Rectal smooth muscle tissue (tissue), 1 donor: ENCODE results near the gene OS9.
A peak's percentile ranks its signal among the peaks of the same experiment; 100 is the strongest.
"Not testable (repeated sequence)": the region's sequence is repeated elsewhere in the genome, so short reads cannot be mapped to it uniquely, and the experiment has no call there.

Experiments
- H3K27ac ChIP-seq: one replicate; pipeline ENCODE4 v1.7.0; 2013; ENCODE audit warnings: low read depth, low read length, inconsistent platforms
- H3K27me3 ChIP-seq: one replicate; pipeline ENCODE4 v1.7.0; 2013; ENCODE audit warnings: low read length; ENCODE audit not compliant: control insufficient read depth, insufficient read depth
- H3K36me3 ChIP-seq: one replicate; pipeline ENCODE4 v1.7.0; 2013; ENCODE audit warnings: low read length; ENCODE audit not compliant: control insufficient read depth, insufficient read depth
- H3K4me1 ChIP-seq: one replicate; pipeline ENCODE4 v1.7.0; 2013; ENCODE audit warnings: low read length; ENCODE audit not compliant: control insufficient read depth, insufficient read depth
- H3K4me3 ChIP-seq: one replicate; pipeline ENCODE4 v1.7.0; 2013; ENCODE audit warnings: low read length
- H3K9ac ChIP-seq: one replicate; pipeline ENCODE4 v1.7.0; 2013; ENCODE audit warnings: low read length

Gene OS9

DNA sequence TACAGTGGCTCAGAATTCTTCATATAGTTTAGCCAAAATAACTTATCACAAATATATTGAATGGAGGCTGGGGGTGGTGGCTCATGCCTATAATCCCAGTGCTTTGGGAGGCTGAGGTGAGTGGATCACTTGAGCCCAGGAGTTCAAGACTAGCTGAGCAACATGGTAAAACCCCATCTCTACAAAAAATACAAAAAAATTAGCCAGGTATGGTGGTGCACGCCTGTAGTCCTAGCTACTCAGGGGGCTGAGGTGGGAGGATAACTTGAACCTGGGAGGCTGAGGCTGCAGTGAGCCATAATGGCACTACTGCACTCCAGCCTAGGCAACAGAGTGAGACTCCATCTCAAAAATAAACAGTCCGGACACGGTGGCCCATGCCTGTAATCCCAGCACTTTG is 22.1 kb upstream of the OS9 start:
- not testable (repeated sequence) for H3K4me3 ChIP-seq, H3K27ac ChIP-seq, H3K36me3 ChIP-seq, H3K4me1 ChIP-seq, H3K9ac ChIP-seq, H3K27me3 ChIP-seq

- Histone ChIP-seq H3K4me1 (no peaks in the 10 kb centered on the region), H3K9ac (no peak overlapping the region), H3K27me3 (no peaks in the 10 kb centered on the region), H3K4me3 (no peak overlapping the region), H3K36me3 (no peaks in the 10 kb centered on the region), H3K27ac (no peak overlapping the region)
These were observed 21.1 kb upstream of the OS9 start for GRCh38 chr12:57672801-57673200.

GRCh38 chr12:57674691-57675090 is 19.2 kb upstream of the OS9 start:
- H3K4me3 ChIP-seq, result no peak overlapping the region
- H3K4me1 ChIP-seq, result no peaks in the 10 kb centered on the region
- no peaks in the 10 kb centered on the region for H3K27me3 ChIP-seq
- H3K36me3 ChIP-seq, result no peaks in the 10 kb centered on the region
- H3K9ac ChIP-seq, result no peak overlapping the region
- H3K27ac ChIP-seq, result no peak overlapping the region

DNA sequence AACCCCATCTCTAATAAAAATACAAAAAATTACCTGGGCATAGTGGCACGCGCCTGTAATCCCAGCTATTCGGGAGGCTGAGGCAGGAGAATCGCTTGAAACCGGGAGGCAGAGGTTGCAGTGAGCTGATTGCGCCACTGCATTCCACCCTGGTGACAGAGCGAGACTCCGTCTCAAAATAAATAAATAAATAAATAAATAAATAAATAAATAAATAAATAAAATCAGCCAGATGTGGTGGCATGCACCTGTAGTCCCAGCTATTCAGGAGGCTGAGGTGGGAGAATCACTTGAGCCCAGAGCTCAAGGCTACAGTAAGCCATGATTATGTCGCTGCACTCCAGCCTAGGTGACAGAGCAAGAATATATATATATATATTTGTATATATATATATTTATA is 16.0 kb upstream of the OS9 start:
- H3K27me3 ChIP-seq, H3K36me3 ChIP-seq, H3K27ac ChIP-seq, H3K9ac ChIP-seq, H3K4me3 ChIP-seq, H3K4me1 ChIP-seq: not testable (repeated sequence)

GRCh38 chr12:57679697-57680096 is 14.2 kb upstream of the OS9 start:
- H3K27ac ChIP-seq, result no peak overlapping the region
- H3K4me3 ChIP-seq, result no peak overlapping the region
- no peaks in the 10 kb centered on the region for H3K4me1 ChIP-seq
- no peak overlapping the region for H3K9ac ChIP-seq
- H3K27me3 ChIP-seq, result no peaks in the 10 kb centered on the region
- H3K36me3 ChIP-seq, result no peaks in the 10 kb centered on the region

DNA sequence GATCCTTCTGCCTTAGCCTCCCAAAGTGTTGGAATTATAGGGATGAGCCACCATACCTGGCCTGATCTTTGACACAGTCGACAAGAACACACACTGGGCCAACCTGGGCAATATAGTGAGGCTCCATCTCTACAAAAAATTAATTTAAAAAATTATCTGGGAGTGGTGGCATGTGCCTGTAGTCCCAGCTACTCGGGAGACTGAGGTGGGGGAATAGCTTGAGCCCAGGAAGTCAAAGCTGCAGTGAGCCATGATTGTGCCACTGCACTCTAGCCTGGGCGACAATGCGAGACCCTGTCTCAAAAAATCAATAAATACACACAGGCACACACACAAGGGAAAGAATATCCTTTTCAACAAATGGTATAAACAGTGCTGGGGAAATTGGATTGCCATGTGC is 6.1 kb upstream of the OS9 start:
- Histone ChIP-seq H3K9ac (no peak overlapping the region), H3K4me3 (no peak overlapping the region), H3K27me3 (no peaks in the 10 kb centered on the region), H3K4me1 (no peaks in the 10 kb centered on the region), H3K36me3 (no peaks in the 10 kb centered on the region), H3K27ac (no peak overlapping the region)

GRCh38 chr12:57688931-57689330 is 5.0 kb upstream of the OS9 start:
- Histone ChIP-seq H3K4me3 (no peak overlapping the region), H3K4me1 (peaks cover 3% of the 10 kb centered on the region)

GRCh38 chr12:57692500-57692899 is 1.4 kb upstream of the OS9 start:
- H3K36me3 ChIP-seq, result peaks cover 16% of the 10 kb centered on the region
- H3K4me3 ChIP-seq, result no peak overlapping the region
- no peak overlapping the region for H3K9ac ChIP-seq
- H3K27ac ChIP-seq, result no peak overlapping the region
- no peaks in the 10 kb centered on the region for H3K27me3 ChIP-seq
- peaks cover 11% of the 10 kb centered on the region for H3K4me1 ChIP-seq

More at GRCh38 chr12:57688931-57689330, 5.0 kb upstream of the OS9 start:
- Histone ChIP-seq H3K9ac (no peak overlapping the region), H3K36me3 (no peaks in the 10 kb centered on the region), H3K27me3 (no peaks in the 10 kb centered on the region), H3K27ac (no peak overlapping the region)

DNA sequence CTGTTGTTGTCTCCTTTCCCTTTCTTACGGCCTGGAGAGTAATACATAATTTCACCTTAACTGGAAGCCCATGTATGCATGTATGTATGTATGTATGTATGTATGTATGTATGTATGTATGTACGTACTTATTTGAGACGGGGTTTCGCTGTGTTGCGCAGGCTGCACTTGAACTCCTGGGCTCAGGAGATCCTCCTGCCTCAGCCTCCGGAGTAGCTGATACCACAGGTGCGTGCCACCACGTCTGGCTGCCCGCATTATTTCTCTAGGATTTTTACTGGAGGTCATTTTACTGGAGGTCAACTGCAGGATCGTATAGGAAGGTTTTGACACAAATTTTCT is 644 bp upstream of the OS9 start:
- H3K27ac ChIP-seq, result no peak overlapping the region
- peaks cover 11% of the 10 kb centered on the region for H3K4me1 ChIP-seq
- H3K4me3 ChIP-seq, result peak overlapping the region; percentile 58
- peaks cover 18% of the 10 kb centered on the region for H3K36me3 ChIP-seq
- H3K27me3 ChIP-seq, result no peaks in the 10 kb centered on the region
- H3K9ac ChIP-seq, result no peak overlapping the region

DNA sequence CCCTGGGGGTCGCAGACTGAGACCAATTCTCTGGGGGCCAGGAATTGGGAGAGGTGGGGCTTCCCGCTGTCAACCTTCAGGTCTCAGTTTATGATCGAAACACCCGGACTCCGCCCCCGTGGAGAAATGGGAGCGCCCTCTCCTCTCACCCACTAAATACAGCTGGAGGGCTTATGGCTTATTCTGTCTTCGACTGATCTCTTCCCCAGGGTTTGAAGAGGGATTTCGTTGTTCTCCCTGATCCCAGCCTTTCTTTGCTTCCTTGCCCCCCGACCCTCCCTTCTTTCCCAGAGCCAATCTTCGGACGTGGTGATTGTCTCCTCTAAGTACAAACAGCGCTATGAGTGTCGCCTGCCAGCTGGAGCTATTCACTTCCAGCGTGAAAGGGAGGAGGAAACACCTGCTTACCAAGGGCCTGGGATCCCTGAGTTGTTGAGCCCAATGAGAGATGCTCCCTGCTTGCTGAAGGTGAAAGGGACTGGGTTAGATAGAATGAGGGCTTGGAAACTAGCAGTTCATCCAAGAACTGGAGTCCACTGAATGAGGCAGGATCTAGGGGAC is 607 bp downstream of the OS9 start:
- peak overlapping the region; percentile 94 for H3K9ac ChIP-seq
- peaks cover 11% of the 10 kb centered on the region for H3K4me1 ChIP-seq
- H3K27ac ChIP-seq, result peak overlapping the region; percentile 55
- peaks cover 18% of the 10 kb centered on the region for H3K36me3 ChIP-seq
- peak overlapping the region; percentile 99 for H3K4me3 ChIP-seq
- no peaks in the 10 kb centered on the region for H3K27me3 ChIP-seq

DNA sequence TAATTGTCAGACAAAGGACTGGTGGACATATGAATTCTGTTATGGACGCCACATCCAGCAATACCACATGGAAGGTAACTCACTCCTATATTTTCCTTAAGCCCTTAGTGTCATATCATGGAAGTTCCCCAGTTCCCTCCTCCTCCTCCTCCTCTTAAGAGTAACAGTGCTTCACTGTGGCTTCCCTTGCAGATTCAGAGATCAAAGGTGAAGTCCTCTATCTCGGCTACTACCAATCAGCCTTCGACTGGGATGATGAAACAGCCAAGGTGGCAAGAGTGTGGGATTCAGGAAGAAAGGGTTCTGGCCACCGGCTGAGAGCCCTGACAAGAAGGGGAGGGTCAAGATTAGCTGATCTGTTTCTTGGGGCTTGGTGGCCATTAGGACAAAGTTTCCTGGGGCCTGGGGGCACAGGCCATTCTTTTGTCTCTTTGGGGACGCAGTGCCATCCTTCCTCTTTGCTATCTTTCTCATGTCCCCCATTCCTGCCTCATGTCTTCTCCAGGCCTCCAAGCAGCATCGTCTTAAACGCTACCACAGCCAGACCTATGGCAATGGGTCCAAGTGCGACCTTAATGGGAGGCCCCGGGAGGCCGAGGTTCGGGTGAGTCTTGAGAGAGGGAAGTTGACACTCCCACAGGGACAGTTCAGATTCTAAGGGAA is 2.0 kb downstream of the OS9 start:
- Histone ChIP-seq H3K4me3 (no peak overlapping the region), H3K4me1 (peaks cover 11% of the 10 kb centered on the region), H3K9ac (no peak overlapping the region), H3K27ac (no peak overlapping the region), H3K36me3 (peaks cover 18% of the 10 kb centered on the region), H3K27me3 (no peaks in the 10 kb centered on the region)

- no peak overlapping the region for H3K27ac ChIP-seq
- no peaks in the 10 kb centered on the region for H3K27me3 ChIP-seq
- no peak overlapping the region for H3K9ac ChIP-seq
- peaks cover 18% of the 10 kb centered on the region for H3K36me3 ChIP-seq
- peaks cover 11% of the 10 kb centered on the region for H3K4me1 ChIP-seq
- H3K4me3 ChIP-seq, result no peak overlapping the region
These were observed 3.1 kb downstream of the OS9 start for GRCh38 chr12:57697076-57697475.

GRCh38 chr12:57698414-57698813 is 4.5 kb downstream of the OS9 start:
- peaks cover 9% of the 10 kb centered on the region for H3K4me1 ChIP-seq
- H3K4me3 ChIP-seq, result no peak overlapping the region
- peaks cover 18% of the 10 kb centered on the region for H3K36me3 ChIP-seq
- H3K27ac ChIP-seq, result no peak overlapping the region
- H3K27me3 ChIP-seq, result no peaks in the 10 kb centered on the region
- H3K9ac ChIP-seq, result no peak overlapping the region
